Smooth muscle cell (in vitro differentiated cells): Measurements from ENCODE around the gene HMGXB4. TPM values are rescaled to one million over a fixed set of nuclear protein-coding genes. Genes with fewer than 3 reads are reported as not detected.

Experiments
- DNase-seq: peaks from one replicate; lab custom pipeline; 2025; ENCODE audit not compliant: unreplicated experiment; lab: John Stamatoyannopoulos, UW
- H2AFZ ChIP-seq: fragments of 200-600 bp; sonication (generic); 2 replicates; pipeline ENCODE4 v1.6.0; 2016; ENCODE audit warnings: antibody characterized with exemption, low read depth, mild to moderate bottlenecking
- H3F3A ChIP-seq: fragments of 200-600 bp; sonication (generic); 2 replicates; pipeline ENCODE4 v1.6.0; 2017; ENCODE audit warnings: antibody characterized with exemption, low read depth
- H3K27ac ChIP-seq: fragments of 200-600 bp; sonication (generic); 2 replicates; pipeline ENCODE4 v1.5.1; 2016; ENCODE audit warnings: low read depth, mild to moderate bottlenecking
- H3K27me3 ChIP-seq: fragments of 200-600 bp; sonication (generic); 2 replicates; pipeline ENCODE4 v1.6.1; 2016; ENCODE audit warnings: low read depth, mild to moderate bottlenecking
- H3K36me3 ChIP-seq: fragments of 200-600 bp; sonication (generic); 2 replicates; pipeline ENCODE4 v1.5.1; 2016; ENCODE audit warnings: low read depth
- H3K4me1 ChIP-seq: fragments of 200-600 bp; sonication (generic); 2 replicates; pipeline ENCODE4 v1.5.1; 2016; ENCODE audit warnings: low read depth
- H3K4me2 ChIP-seq: fragments of 200-600 bp; sonication (generic); 2 replicates; pipeline ENCODE4 v1.6.0; 2016; ENCODE audit warnings: mild to moderate bottlenecking
- H3K4me3 ChIP-seq: fragments of 200-600 bp; sonication (generic); 2 replicates; pipeline ENCODE4 v1.5.1; 2016; ENCODE audit warnings: mild to moderate bottlenecking
- H3K79me2 ChIP-seq: fragments of 200-600 bp; sonication (generic); 2 replicates; pipeline ENCODE4 v1.6.0; 2016; ENCODE audit warnings: low read depth, mild to moderate bottlenecking
- H3K9ac ChIP-seq: fragments of 200-600 bp; sonication (generic); 2 replicates; pipeline ENCODE4 v1.6.0; 2016; ENCODE audit warnings: low read depth
- H3K9me3 ChIP-seq: fragments of 200-600 bp; sonication (generic); replicated peaks from 2 replicates; pipeline ENCODE4 v1.5.1; 2016; ENCODE audit warnings: low read depth
- H4K20me1 ChIP-seq: fragments of 200-600 bp; sonication (generic); 2 replicates; pipeline ENCODE4 v1.6.0; 2016; ENCODE audit warnings: low read depth
- WGBS: methylation state at CpG from one replicate; pipeline ENCODE4 v1.1.7; 2016; ENCODE audit warnings: low lambda C conversion rate; 5-methylcytosine and 5-hydroxymethylcytosine counted together
- polyA plus RNA-seq: library from polyadenylated mRNA; unstranded; fragments of >200 nt; fragmentation: Nextera tagmentation; extraction: Ambion mirVana; gene quantifications from 2 replicates; pipeline ENCODE4 v1.2.1, GENCODE V29; 2016
- total RNA-seq: library from RNA; depleted of rRNA; stranded (reverse); fragments of >200 nt; gene quantifications from 2 replicates; pipeline ENCODE4 v1.2.3, GENCODE V29; 2014
- TF ChIP-seq, protein P1 (sequence below): fragments of 200-600 bp; sonication (generic); IDR thresholded peaks from 2 replicates; pipeline ENCODE4 v1.5.1; 2017; ENCODE audit warnings: borderline replicate concordance, mild to moderate bottlenecking, antibody characterized with exemption; ENCODE audit not compliant: insufficient read depth, poor library complexity, severe bottlenecking

HMGXB4 gene
- total and polyA plus RNA-seq, 2 experiments from 2014 or later = 28.2 to 34.1 TPM

DNA sequence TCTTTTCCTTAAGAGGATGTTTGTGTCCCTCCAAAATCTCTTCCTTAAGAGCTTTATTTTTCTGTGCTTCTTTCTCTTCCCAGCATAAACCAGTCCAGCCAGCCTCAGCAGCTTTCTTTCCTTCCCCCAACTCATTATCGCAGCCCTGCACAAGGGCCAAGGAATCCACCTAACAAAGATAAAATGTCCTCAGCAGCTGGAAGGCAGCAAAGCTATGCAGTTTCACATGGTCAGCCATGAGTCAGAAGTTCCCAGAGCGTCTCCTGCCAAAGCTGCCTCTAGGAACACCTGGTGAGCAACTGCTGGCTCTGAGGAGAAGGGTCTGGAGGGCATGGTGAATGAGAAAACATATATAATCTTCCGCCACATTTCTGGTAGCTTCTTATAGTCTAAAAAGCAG is 45.3 kb upstream of the HMGXB4 start:
- no peaks in the 10 kb centered on the region for H3K79me2 ChIP-seq
- H3K4me1 ChIP-seq = no peaks in the 10 kb centered on the region
- no peak for DNase-seq
- no peak overlapping the region for H2AFZ ChIP-seq
- 45% methylated on average over 3 of the region's 3 CpGs for WGBS
- peak overlapping the region; percentile 31 for H3K4me2 ChIP-seq
- no peak overlapping the region for H3K9ac ChIP-seq
- H3K9me3 ChIP-seq = no peaks in the 10 kb centered on the region
- no peaks in the 10 kb centered on the region for H4K20me1 ChIP-seq
- H3F3A ChIP-seq = no peaks in the 10 kb centered on the region
- TF ChIP-seq, protein P1, sequence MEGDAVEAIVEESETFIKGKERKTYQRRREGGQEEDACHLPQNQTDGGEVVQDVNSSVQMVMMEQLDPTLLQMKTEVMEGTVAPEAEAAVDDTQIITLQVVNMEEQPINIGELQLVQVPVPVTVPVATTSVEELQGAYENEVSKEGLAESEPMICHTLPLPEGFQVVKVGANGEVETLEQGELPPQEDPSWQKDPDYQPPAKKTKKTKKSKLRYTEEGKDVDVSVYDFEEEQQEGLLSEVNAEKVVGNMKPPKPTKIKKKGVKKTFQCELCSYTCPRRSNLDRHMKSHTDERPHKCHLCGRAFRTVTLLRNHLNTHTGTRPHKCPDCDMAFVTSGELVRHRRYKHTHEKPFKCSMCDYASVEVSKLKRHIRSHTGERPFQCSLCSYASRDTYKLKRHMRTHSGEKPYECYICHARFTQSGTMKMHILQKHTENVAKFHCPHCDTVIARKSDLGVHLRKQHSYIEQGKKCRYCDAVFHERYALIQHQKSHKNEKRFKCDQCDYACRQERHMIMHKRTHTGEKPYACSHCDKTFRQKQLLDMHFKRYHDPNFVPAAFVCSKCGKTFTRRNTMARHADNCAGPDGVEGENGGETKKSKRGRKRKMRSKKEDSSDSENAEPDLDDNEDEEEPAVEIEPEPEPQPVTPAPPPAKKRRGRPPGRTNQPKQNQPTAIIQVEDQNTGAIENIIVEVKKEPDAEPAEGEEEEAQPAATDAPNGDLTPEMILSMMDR = no peak
- no peaks in the 10 kb centered on the region for H3K36me3 ChIP-seq
- H3K4me3 ChIP-seq = no peak overlapping the region
- H3K27ac ChIP-seq = no peak overlapping the region
- no peaks in the 10 kb centered on the region for H3K27me3 ChIP-seq

- Histone ChIP-seq H3K27me3 (no peaks in the 10 kb centered on the region), H3K4me1 (no peaks in the 10 kb centered on the region), H4K20me1 (no peaks in the 10 kb centered on the region), H3K9me3 (no peaks in the 10 kb centered on the region), H3K27ac (no peak overlapping the region), H3K9ac (no peak overlapping the region), H3F3A (no peaks in the 10 kb centered on the region), H3K4me3 (no peak overlapping the region), H3K4me2 (no peak overlapping the region), H3K79me2 (no peaks in the 10 kb centered on the region), H3K36me3 (no peaks in the 10 kb centered on the region), H2AFZ (no peak overlapping the region)
- TF ChIP-seq, protein P1 = no peak
- DNase-seq = no peak
- 88% methylated on average over 3 of the region's 3 CpGs for WGBS
These were observed 44.3 kb upstream of the HMGXB4 start for GRCh38 chr22:35212996-35213395.

GRCh38 chr22:35214968-35215367 is 42.3 kb upstream of the HMGXB4 start:
- no peak overlapping the region for H3K4me2 ChIP-seq
- no peak overlapping the region for H3K27ac ChIP-seq
- H4K20me1 ChIP-seq = no peaks in the 10 kb centered on the region
- H3K9me3 ChIP-seq = no peaks in the 10 kb centered on the region
- no peaks in the 10 kb centered on the region for H3K27me3 ChIP-seq
- no peaks in the 10 kb centered on the region for H3K4me1 ChIP-seq
- H3K4me3 ChIP-seq = no peak overlapping the region
- no peak overlapping the region for H2AFZ ChIP-seq
- 93% methylated on average over 6 of the region's 6 CpGs for WGBS
- no peaks in the 10 kb centered on the region for H3F3A ChIP-seq
- H3K9ac ChIP-seq = no peak overlapping the region
- H3K79me2 ChIP-seq = no peaks in the 10 kb centered on the region
- H3K36me3 ChIP-seq = no peaks in the 10 kb centered on the region
- DNase-seq = no peak
- TF ChIP-seq, protein P1 = no peak

- no peak overlapping the region for H3K4me3 ChIP-seq
- H3K4me1 ChIP-seq = no peaks in the 10 kb centered on the region
- H3F3A ChIP-seq = no peaks in the 10 kb centered on the region
- H3K27ac ChIP-seq = no peak overlapping the region
- 80% methylated on average over 3 of the region's 3 CpGs for WGBS
- no peak overlapping the region for H2AFZ ChIP-seq
- TF ChIP-seq, protein P1 = no peak
- H3K79me2 ChIP-seq = no peaks in the 10 kb centered on the region
- no peak for DNase-seq
- no peaks in the 10 kb centered on the region for H3K9me3 ChIP-seq
- no peak overlapping the region for H3K4me2 ChIP-seq
- H4K20me1 ChIP-seq = no peaks in the 10 kb centered on the region
- H3K36me3 ChIP-seq = no peaks in the 10 kb centered on the region
- no peaks in the 10 kb centered on the region for H3K27me3 ChIP-seq
- no peak overlapping the region for H3K9ac ChIP-seq
These were observed 41.3 kb upstream of the HMGXB4 start for GRCh38 chr22:35215993-35216392.
